ENCODE measurements around the gene MAP3K4. TPM values are rescaled to one million over a fixed set of nuclear protein-coding genes. Genes with fewer than 3 reads are reported as not detected.

Gene MAP3K4
- polyA plus RNA-seq, 3 donors: 37.1 to 45.9 (median 40.2) TPM

- DNase-seq (ENCODE audit: extremely low read depth in 1 of 11, low read depth in 9 of 11, low spot score in 4 of 11): no peak
Observed at GRCh38 chr6:161021998-161022743, 30.6 kb downstream of the MAP3K4 start.

- DNase-seq (ENCODE audit: extremely low read depth in 1 of 11, low read depth in 9 of 11, low spot score in 4 of 11): no peak
Observed at GRCh38 chr6:161023316-161023715, 31.7 kb downstream of the MAP3K4 start.

- DNase-seq (ENCODE audit: extremely low read depth in 1 of 11, low read depth in 9 of 11, low spot score in 4 of 11): no peak
Observed at GRCh38 chr6:161024364-161024920, 32.9 kb downstream of the MAP3K4 start.

GRCh38 chr6:161027385-161027784 lies 35.8 kb downstream of the MAP3K4 start:
- DNase-seq (ENCODE audit: extremely low read depth in 1 of 11, low read depth in 9 of 11, low spot score in 4 of 11): no peak

- peak in 4 of 11 donors; percentile 3 to 12 (median 6) for DNase-seq (ENCODE audit: extremely low read depth in 1 of 11, low read depth in 9 of 11, low spot score in 4 of 11)
Observed at GRCh38 chr6:161029195-161029809, 37.7 kb downstream of the MAP3K4 start.

- DNase-seq (ENCODE audit: extremely low read depth in 1 of 11, low read depth in 9 of 11, low spot score in 4 of 11): no peak
Observed at GRCh38 chr6:161031721-161032495, 40.3 kb downstream of the MAP3K4 start.

GRCh38 chr6:161033667-161034066 lies 42.1 kb downstream of the MAP3K4 start:
- DNase-seq (ENCODE audit: extremely low read depth in 1 of 11, low read depth in 9 of 11, low spot score in 4 of 11): no peak

- DNase-seq (ENCODE audit: extremely low read depth in 1 of 11, low read depth in 9 of 11, low spot score in 4 of 11): no peak
Observed at GRCh38 chr6:161035182-161035980, 43.8 kb downstream of the MAP3K4 start.

- no peak for DNase-seq (ENCODE audit: extremely low read depth in 1 of 11, low read depth in 9 of 11, low spot score in 4 of 11)
Observed at GRCh38 chr6:161035981-161036263, 44.4 kb downstream of the MAP3K4 start.

- no peak for DNase-seq (ENCODE audit: extremely low read depth in 1 of 11, low read depth in 9 of 11, low spot score in 4 of 11)
Observed at GRCh38 chr6:161037873-161038228, 46.3 kb downstream of the MAP3K4 start.

- DNase-seq (ENCODE audit: extremely low read depth in 1 of 11, low read depth in 9 of 11, low spot score in 4 of 11): peak in 8 of 11 donors; percentile 8 to 29 (median 20)
Observed at GRCh38 chr6:161038229-161039031, 46.9 kb downstream of the MAP3K4 start.

GRCh38 chr6:161041274-161041673 lies 49.7 kb downstream of the MAP3K4 start:
- no peak for DNase-seq (ENCODE audit: extremely low read depth in 1 of 11, low read depth in 9 of 11, low spot score in 4 of 11)

GRCh38 chr6:161044335-161044734 lies 52.8 kb downstream of the MAP3K4 start:
- no peak for DNase-seq (ENCODE audit: extremely low read depth in 1 of 11, low read depth in 9 of 11, low spot score in 4 of 11)

- no peak for DNase-seq (ENCODE audit: extremely low read depth in 1 of 11, low read depth in 9 of 11, low spot score in 4 of 11)
Observed at GRCh38 chr6:161048641-161049040, 57.1 kb downstream of the MAP3K4 start.

GRCh38 chr6:161050134-161050765 lies 58.7 kb downstream of the MAP3K4 start:
- no peak for DNase-seq (ENCODE audit: extremely low read depth in 1 of 11, low read depth in 9 of 11, low spot score in 4 of 11)

GRCh38 chr6:161053103-161053502 lies 61.5 kb downstream of the MAP3K4 start:
- DNase-seq (ENCODE audit: extremely low read depth in 1 of 11, low read depth in 9 of 11, low spot score in 4 of 11): no peak

GRCh38 chr6:161054876-161055275 lies 63.3 kb downstream of the MAP3K4 start:
- DNase-seq (ENCODE audit: extremely low read depth in 1 of 11, low read depth in 9 of 11, low spot score in 4 of 11): no peak

GRCh38 chr6:161056451-161056850 lies 64.9 kb downstream of the MAP3K4 start:
- no peak for DNase-seq (ENCODE audit: extremely low read depth in 1 of 11, low read depth in 9 of 11, low spot score in 4 of 11)
